NCI-H510A (cell line): Measurements from ENCODE around the gene WASHC2C.
"Not testable (repeated sequence)": the region's sequence is repeated elsewhere in the genome, so short reads cannot be mapped to it uniquely, and the experiment has no call there.

Experiments
- DNase-seq: peaks from one replicate; lab custom pipeline; 2025; lab: John Stamatoyannopoulos, UW

Gene WASHC2C

DNA sequence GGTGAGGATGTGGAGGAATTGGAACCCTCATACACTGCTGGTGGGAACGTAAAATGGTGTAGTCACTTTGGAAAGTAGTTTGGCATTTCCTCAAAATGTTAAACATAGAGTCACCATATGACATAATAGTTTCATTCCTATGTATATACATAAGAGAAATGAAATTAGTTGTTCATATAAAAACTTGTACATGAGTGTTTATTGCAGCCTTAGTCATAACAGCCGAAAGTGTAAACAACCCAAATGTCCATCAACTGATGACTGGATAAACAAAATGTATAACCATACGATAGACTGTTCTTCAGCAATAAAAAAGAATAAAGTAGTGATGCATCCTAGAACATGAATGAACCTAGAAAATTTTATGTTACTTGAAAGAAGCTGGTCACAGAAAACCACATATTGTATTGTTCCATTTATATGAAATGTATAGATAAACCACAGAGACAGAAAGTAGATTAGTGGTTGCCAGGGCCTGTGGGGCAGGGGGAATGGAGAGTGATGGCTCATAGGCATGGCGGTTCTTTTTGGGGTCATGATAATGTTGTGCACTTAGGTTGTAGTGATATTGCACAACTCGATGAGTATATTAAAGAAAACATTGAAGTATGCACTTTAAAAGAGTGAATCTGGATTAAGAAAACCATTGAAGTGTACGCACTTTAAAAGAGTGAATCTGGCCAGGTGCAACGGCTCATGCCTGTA, 44.8 kb downstream of the WASHC2C start:
- DNase-seq: not testable (repeated sequence)

DNA sequence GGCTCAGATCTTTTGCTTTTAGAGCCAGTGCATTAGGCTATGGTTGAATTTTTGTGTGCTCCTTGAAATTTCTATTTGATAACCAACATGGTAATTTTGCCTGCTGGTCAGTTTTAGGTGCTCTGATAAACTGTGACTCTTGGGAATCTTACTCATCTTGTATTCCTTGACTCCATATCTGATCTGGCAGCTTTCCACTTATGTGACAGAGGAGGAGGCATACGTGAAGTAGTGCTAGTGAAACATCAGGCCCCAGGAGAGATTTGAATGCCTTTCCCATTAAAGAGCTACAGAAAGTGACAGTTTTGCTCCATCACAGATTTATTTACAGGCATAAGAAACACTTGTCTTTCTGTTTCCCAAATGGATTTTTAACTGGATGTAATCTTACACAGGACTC, 59.2 kb downstream of the WASHC2C start:
- not testable (repeated sequence) for DNase-seq

GRCh38 chr10:45787212-45787741, 60.2 kb downstream of the WASHC2C start:
- DNase-seq: not testable (repeated sequence)

DNA sequence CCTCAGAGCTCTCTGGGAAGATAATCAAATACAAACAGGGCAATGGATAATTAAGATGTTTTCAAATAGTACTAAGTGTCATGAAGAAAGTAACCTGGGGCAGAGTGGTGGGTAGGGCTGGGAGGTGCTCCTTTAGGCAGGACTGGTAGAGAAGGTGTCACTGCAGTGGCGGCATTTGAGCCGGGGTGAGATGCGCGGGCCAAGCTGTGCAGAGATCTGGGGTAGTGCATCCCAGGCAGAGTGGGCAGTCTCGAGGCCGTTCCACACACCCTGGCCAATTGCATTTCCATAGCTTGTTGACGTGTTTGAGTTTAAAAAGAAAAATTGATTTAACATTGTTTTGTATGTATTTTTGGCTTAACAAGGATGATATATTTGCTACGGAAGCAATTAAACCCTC, 62.9 kb downstream of the WASHC2C start:
- DNase-seq: not testable (repeated sequence)

- not testable (repeated sequence) for DNase-seq
Measured at GRCh38 chr10:45790694-45791426, 63.8 kb downstream of the WASHC2C start.

DNA sequence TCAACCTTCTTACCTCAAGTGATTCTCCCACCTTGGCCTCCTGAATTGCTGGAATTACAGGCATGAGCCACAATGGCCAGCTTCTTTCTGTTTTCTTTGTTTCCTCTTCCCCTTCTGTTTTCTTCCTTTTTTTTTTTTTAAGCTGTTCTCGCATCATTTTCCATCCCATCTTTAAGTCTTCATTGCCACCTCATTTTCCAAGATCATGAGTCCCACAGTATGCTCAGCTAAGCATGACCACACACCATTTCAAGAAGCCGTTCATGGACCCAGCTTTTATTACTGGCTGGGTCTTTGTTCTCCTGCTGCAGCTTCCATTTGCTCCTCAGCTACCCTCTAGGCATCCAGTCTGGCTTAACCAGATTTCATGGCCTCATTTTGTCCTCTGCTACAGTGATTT, 67.7 kb downstream of the WASHC2C start:
- not testable (repeated sequence) for DNase-seq

DNA sequence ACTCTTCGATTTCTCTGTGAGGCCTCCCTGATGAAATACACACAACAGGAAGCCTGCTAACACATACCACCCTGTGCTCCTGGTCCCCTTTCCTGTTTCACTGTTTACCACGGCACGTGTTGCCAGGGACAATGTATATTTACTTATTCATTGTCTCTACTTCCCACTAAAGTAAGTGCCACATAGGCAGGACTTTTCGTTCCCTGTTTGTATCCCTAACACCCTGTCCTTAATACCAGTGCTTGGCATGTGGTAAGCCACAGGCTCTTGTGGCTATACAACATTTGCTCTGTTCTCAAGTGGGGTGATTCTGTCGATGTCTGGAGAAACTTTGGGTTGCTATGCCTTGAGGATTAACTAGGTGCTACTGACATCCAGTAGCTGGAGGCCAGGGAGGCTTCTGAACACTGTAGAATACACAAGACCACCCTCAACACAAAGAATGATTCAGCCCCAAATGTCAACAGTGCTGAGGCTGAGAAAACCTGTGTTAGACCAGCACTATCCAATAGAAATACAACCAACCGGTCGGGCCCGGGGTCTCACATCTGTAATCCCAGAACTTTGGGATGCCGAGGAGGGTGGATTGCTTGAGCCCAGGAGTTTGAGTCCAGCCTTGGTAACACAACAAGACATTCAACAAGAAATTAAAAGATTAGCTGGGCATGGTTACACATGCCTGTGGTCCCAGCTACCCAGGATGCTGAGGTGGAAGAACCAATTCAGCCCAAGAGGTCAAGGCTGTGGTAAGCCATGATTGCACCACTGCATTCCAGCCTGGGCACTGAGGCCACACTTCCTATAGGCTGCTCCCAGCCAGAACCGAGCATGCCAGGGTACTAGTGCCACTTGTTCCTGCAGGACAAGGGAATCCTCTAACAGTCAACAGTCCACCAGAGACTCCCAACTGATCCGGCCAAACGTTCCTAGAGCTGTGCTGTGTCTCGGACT, 76.3 kb downstream of the WASHC2C start:
- not testable (repeated sequence) for DNase-seq

DNA sequence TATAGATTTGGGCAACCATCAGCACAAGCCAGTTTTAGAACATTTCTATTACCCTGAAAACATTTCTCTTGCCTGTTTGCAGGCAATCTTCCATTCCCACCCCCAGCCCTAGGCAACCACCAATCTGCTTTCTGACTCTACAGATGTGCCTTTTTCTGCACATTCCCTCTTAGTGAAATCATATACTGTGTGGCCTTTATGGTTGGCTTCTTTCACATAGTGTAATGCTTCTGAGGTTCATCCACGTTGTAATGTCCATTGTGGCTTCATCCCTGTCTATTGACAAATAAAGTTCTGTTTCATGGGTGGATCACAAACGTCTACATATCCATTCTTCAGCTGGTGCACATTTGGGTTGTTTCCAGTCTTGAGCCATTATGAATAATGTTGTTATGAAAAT, 77.9 kb downstream of the WASHC2C start:
- DNase-seq: not testable (repeated sequence)

DNA sequence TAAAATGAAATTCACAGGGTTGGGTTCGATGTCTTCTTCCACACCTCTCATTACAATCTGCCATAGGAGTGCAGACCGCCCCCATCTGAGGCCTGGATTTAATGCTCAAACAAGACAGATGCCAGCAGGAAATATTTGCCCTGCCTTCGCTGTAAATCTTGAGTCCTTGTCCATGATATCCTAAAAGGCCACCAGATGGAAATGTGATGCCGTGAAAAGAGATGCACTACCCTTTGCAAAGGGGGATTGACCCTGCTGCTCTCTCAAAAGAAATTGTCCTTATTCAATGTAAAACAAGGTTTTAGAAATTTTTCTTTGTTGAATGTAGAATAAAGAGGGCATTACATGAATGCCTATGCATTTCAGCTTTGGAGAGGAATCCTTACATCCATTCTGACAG, 82.8 kb downstream of the WASHC2C start:
- DNase-seq: no peak

GRCh38 chr10:45811075-45811474, 84.0 kb downstream of the WASHC2C start:
- no peak for DNase-seq

DNA sequence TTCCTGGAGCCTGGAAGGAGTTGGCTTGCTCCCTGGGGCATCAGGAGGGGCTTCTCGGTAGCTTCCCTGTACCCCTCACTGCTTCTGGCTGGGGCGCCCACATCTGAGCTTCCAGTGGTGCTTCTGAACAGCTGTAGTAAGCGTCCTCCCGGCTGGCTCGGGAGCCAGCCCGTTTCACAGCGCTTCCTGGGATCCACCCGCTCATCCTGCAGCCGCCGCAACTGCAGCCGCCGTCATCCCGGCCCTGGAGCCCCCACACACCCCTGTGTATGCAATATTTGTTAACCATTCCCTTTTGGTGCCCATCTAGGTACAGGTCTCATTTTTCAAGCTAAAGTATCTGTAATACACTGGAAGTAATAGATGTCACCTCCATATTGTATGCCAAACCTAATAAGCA, 85.9 kb downstream of the WASHC2C start:
- not testable (repeated sequence) for DNase-seq

GRCh38 chr10:45814146-45814545, 87.1 kb downstream of the WASHC2C start:
- DNase-seq: not testable (repeated sequence)

- no peak for DNase-seq
Measured at GRCh38 chr10:45817130-45817859, 90.2 kb downstream of the WASHC2C start.

DNA sequence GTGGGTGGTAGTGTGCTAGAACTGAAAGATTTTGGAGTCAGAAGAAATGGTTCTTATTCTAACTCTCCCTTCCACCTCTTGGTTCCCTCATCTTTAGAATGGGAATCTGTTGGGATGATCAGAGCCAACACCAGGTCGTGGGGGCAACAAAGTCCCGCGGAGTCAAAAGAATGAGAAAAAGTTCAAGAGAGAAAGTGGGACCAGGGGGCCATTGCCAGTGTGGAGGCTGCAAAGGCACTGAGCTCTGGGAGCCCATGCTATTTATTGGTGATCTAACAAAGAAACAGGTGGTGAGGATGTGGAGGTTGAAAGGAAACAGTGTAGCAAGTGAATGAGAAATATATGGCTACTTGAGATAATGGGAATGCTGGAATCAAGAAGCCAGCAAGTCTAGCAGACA, 90.8 kb downstream of the WASHC2C start:
- no peak for DNase-seq

DNA sequence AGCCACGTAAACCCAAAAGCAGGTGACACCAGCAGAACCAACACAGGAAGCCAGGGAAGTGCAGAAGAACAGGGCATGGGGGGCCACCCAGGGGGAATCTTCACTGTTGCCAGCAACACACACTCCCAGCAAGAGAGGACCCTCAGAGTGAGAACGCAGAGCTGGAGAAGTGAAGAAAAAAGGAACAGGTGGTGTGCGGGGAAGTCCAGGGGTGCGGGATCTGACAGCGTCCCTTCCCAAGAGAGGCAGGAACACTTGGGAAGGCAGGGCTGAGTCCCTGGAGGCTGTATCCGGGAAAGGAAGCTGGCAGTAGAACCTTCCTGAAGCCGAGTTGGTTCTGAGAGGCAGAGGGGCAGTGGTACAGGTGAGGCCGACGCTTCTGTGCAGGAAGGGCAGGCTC, 92.5 kb downstream of the WASHC2C start:
- DNase-seq: no peak

DNA sequence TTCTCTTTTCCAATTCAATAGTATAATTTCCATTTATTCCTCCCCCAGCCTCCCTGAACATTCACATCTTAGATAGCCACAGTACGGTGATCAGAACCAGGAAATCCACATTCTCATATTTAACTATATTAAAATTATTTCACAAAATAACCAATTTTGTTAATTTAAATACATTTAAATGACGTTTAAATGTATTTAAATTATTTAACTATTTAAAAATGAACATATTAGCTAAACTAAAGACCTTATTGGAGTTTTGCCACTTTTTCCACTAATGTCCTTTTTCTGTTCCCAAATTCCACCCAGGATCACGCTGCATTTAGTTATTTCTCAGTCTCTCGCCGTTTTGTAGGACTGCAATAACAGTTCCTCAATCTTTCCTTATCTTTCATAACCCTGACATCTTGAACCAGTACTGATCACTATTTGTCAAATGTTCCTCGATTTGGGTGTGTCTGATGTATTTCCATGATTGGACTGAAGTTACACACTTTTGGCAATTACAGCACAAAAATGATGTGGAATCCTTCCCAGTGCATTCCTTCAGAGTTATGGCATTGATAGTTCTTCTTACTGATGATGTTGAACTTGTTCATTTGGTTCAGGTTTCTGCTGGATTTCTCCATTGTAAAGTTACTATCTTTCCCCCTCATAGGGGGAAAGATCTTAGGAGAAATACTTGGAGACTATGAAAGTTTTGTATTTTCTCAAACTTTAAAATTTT, 93.2 kb downstream of the WASHC2C start:
- not testable (repeated sequence) for DNase-seq

DNA sequence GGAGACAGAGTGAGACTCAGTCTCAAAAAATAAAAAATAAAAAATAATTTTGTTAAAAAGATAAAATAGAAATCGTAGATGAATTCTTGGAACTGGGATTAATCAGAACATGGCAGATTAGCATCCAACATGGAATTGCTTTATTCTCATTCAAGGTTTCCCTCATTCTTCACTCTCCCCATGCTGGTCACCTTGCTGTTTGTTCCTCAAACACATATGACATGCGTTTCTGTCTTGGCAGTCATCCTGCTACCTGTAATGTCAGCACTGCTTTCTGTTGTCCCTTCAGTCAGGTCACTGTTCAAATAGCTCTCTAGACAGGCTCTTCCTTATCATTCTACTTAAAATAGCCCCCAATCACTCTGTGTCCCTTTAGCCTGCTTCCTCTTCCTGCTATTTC, 95.9 kb downstream of the WASHC2C start:
- DNase-seq: not testable (repeated sequence)
